ENCODE measurements around the gene TSPEAR.

DNA sequence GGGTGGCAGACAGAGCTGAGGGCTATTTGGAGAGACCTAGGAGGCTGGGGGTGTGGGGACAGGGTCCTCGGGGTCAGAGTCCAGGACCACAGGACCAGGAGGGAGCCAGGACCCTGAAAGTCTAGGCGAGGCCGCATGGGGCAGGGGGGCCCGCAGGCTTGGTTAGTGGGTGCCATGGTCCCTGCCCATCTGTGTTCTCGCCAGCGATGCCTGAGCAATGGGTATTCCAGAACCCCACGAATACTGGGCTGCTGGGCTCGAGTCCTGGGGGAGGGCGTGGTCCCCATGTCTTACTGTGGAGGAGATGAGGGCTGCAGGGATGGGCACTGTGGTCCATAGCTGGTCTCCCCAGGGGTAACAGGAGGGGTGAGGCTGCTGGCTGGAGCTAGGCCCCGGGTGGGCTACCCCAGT is 121.1 kb downstream of the TSPEAR start:
- no peak for TF ChIP-seq OSR1 (CRISPR knock-in tag; IDR thresholded peaks at IDR 0.05)
- no peak for TF ChIP-seq PATZ1 (CRISPR knock-in tag; IDR thresholded peaks at IDR 0.05; ENCODE audit: borderline replicate concordance)
- TF ChIP-seq ISL1 (CRISPR knock-in tag; IDR thresholded peaks at IDR 0.05) = no peak
- TF ChIP-seq ZC3H10 (CRISPR knock-in tag; IDR thresholded peaks at IDR 0.05) = no peak
- no peak for TF ChIP-seq ZFP30 (CRISPR knock-in tag; IDR thresholded peaks at IDR 0.05)
- no peak for TF ChIP-seq TCF4 (CRISPR knock-in tag; IDR thresholded peaks at IDR 0.05; ENCODE audit: borderline replicate concordance)
- no peak for TF ChIP-seq CREB5 (CRISPR knock-in tag; IDR thresholded peaks at IDR 0.05; ENCODE audit: low read depth)
- TF ChIP-seq ARNTL (CRISPR knock-in tag; IDR thresholded peaks at IDR 0.05; ENCODE audit: borderline replicate concordance, low read depth) = no peak

Measured in SK-N-SH treated with all-trans-retinoic acid at 6 μM for 48 hours (cell line).